Activated CD4-positive, alpha-beta T cell treated with anti-CD3 and anti-CD28 coated beads, Interleukin-10, Interleukin-2, amounts not matched to agents 100 ng/mL and 50 ng/mL, durations not matched to agents 16 hours and 8 hours (primary cell): Measurements from ENCODE around the gene MRPS31.
A peak's percentile ranks its signal among the peaks of the same experiment; 100 is the strongest.
"Not testable (repeated sequence)": the region's sequence is repeated elsewhere in the genome, so short reads cannot be mapped to it uniquely, and the experiment has no call there.

Experiments
- DNase-seq: peaks from one replicate; pipeline ENCODE4 v3.0.0-alpha.2; 2020

The MRPS31 gene

DNA sequence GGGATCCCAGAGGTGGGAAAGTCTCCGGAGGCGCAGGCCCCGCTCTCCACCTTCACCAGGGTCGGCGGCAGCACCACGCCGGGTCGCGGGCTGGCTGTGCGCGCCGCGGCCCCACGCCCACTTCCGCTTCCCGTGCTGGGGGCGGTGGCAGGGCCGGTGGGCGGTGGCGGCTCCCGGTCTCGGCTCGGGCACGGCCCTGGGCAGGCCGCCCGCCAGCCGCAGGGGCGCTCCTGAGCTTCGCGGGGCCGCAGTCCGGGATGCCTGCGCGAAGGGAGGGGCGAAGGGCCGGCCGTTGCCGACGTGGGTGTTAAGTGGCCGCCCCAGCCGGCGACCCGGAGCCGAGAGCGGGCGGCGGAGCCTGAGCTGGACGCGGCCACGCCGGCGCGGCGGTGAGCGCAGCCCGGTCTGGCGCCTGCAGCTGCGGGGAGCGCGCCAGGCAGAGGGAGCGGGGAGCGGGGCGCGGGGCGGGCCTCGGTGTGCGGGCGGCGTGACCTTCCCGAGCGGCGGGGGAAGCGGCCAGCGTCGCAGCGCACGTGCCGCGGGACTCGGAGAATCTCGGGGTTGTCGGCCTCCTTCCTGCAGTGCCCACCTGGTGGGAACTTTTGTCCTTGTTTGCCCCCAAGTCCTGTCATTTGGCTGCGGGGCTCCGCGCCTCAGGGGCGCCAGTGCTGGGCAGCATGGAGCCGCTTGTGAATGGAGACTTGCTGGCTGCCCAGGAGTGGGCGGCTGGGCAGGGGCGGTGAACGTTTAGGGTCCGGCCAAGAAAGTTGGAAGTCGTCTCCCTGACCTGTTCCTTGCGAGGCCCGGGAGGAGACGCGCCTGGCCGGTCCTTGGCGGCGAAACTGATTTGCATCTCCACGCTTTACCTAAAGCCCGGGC, 18.5 kb upstream of the MRPS31 start, which contains the start of gene SLC25A15:
Gene SLC25A15, plus strand, starts transcription at position 337 of the 879 bp plus-strand sequence. CDS start 3,616 bp downstream, outside the sequence.
- peak; percentile 85 for DNase-seq

GRCh38 chr13:40788540-40789274, 17.7 kb upstream of the MRPS31 start:
- not testable (repeated sequence) for DNase-seq

DNA sequence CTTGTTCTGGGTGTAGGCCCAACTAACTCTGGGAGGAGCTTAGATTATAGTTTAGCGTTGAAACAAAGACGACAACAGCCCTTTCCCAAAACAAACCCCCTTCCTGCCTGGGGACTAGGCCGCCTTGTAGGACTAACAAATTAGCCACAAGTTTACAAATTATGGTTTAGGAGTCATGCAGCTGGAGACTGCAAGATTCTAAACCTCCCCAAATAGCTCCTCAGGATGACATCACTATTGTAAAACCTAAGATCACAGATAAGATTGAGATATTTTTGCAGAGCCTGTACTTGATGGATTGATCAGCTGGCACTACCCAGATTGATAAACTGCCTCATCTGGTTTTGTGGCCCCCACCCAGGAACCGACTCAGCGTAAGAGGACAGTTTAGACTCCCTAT, 16.1 kb upstream of the MRPS31 start:
- peak; percentile 44 for DNase-seq

DNA sequence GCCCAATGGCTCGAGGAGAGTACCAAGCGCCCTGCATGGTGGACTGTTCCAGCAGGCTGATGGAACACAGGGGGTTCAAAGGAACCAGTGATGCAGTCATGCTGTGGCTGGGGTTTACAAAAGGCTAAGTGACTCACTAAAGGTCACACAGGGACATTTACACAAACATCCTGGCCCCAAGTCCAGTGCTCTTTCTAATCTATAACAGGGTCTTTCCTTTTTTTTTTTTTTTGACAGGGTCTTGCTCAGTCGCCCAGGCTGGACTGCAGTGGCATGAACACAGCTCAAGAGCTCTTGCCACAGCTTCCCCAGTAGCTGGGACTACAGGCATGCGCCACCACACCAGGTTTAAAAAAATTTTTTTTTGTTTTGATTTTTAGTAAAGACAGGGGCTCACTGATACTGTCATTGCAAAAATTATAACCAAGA, 15.6 kb upstream of the MRPS31 start:
- DNase-seq: no peak

DNA sequence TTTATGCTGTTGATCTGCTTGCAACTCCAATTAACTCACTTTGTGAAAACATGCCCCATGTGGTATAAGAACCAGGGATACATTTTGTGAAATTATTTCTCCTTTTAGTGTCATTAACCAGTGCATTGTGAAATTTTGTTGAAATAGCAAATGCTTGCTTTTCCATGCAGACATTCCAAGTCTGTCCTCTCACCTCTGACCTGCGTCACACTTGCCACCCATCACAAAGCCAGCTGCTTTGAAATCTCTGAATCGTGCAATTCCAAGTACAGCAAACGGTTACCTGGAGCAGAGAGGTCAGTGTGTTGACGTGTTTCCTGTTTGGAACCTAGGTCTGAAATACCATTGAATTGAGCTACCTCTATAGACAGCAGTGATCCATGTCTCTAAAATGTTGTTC, 13.6 kb upstream of the MRPS31 start:
- DNase-seq: no peak

GRCh38 chr13:40782971-40783370, 12.0 kb upstream of the MRPS31 start:
- not testable (repeated sequence) for DNase-seq

DNA sequence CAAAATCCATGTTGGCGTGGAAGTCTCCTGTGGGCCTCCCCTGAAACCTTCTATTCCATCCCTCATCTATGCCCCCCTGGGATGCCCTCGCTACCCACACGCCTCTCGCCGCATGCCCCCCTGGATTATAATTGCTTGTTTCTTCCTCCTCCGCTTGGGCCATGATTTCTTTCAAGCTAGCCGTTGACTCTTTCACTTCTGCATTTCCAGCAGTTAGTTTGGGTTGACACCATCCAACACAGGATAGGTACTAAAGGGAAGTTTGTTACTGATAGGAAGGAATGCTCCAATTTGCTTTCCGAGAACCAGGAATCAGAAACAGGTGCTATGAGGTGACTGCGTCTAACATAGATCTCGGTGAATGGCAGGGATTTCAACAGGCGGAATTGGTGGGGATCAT, 10.7 kb upstream of the MRPS31 start:
- DNase-seq: no peak

- DNase-seq: no peak
These were observed 9.9 kb upstream of the MRPS31 start for GRCh38 chr13:40780822-40781401.

DNA sequence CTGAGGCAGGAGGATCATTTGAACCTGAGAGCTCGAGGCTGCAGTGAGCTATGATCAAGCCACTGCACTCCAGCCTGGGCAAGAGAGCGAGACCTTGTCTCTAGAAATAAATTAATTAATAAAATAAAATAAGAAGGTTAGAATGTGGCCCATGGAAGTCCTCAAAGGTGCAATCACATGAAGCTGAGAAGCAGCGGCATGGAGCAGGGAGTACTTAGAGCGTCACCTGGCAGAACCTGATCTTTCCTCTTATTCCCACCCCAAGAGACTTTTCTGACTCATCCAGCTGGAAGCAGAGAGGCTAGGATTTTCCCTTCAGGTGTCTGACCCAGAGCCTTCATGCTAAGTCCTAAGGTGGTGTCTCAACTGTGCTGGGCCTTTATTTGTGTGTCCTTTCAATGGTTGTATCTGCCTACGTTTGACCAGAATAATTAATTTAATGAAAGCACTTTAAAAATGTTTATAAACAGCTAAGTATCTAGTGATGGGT, 8.9 kb upstream of the MRPS31 start:
- DNase-seq: no peak

DNA sequence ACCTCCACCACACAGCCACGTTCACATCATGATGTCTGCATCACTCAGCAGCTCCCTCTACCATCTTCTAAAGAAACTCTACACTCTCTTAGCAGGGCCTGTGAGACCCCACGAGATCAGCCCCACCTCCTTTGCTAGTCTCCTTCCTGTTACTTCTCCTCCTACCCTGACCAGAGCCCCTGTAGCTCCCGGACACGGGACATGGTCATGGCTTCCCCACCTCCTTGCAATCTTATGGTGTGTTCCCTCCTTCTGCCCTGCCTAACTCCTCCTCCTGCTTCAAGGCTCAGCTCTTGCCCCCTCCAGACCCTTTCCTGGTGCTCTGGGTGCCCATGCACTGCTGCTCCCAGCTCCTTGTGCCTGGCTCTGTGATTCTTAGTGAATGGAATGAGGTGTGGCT, 8.1 kb upstream of the MRPS31 start:
- DNase-seq: no peak

GRCh38 chr13:40777809-40778175, 6.8 kb upstream of the MRPS31 start:
- DNase-seq: no peak

- DNase-seq: peak; percentile 72
These were observed 6.3 kb upstream of the MRPS31 start for GRCh38 chr13:40777166-40777808.

DNA sequence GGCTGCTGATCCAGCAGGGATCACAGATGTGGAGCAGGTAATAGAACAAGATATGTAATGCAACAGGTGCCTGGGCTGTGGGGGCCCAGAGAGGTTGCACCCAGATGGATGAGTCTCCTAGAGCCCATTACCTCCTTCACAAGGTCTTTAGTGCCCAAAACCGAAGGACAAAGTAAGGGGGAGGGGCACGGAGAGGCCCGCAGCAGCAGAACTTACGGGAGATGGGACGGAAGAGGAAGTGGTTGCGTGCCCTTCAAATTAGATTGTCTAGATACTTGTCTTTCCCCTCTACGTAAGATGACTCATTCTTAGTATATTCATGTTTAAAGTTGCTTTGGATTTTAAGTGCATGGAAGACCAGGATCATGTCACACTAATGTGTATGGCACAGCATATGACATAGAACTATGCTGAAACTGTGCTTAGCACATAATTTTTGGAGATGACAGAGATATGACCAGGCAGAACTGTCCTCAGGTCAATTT, 5.7 kb upstream of the MRPS31 start:
- peak; percentile 88 for DNase-seq

GRCh38 chr13:40776232-40776631, 5.2 kb upstream of the MRPS31 start:
- DNase-seq: peak; percentile 32

DNA sequence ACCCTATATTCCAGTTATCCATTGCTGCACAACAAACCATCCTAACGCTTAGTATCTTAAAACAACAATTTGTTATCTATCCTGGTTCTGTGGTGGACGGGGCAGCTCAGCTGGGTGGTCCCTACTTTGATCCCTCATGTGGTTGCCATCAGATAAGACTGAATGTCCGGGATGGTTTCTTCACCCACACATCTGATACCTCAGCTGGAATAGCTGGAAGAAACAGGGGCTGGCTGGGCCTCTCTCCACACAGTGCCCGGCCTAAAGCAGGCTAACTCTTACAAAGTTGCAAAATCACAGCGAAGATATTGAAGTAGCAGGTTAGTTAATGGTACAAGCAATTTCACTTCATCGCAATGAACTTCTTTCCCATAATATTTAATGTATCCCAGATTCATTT, 3.7 kb upstream of the MRPS31 start:
- no peak for DNase-seq

DNA sequence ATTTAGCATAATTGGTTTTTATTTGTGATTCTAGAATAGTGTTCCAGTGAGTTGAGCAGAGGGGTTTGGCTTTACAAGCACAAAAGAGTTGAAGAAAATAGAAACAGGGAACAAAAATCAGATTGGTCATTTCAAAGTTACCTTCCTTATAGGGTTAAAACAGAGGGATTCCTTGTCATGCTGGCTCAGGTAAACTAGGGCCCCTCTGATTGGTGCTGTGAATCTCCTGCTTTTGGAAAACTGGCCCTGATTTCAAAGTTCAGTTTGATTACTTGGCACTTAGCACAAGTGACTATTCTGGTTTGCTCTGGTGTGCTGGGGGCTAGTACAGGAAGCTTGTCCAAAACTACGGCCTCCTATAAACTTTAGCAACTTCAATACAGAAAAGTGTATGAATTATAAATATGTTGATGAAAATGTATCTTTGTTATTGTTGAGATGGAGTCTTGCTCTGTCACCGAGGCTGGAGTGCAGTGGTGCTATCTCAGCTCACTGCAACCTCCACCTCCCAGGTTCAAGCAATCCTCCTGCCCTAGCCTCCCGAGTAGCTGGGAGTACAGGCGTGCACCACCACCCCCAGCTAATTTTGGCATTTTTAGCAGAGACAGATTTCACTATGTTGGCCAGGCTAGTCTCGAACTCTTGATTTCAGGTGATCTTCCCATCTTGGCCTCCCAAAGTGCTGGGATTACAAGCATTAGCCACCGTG, 1.9 kb upstream of the MRPS31 start:
- no peak for DNase-seq

DNA sequence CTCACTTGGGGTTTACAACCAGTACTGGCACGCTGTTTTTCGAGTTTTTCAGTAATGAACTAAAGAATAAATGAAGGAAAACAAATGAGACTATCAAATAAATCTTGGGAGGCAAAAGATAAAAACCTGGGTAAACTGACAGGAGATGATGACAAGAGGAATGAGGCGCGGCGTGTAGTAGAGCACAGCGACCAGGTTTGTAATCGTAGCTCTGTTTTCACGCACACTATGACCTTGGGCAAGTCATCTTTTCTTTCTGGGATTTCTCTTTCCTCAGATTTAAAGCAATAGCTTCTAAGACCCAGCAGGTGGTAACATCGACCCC, 419 bp downstream of the MRPS31 start:
- no peak for DNase-seq

DNA sequence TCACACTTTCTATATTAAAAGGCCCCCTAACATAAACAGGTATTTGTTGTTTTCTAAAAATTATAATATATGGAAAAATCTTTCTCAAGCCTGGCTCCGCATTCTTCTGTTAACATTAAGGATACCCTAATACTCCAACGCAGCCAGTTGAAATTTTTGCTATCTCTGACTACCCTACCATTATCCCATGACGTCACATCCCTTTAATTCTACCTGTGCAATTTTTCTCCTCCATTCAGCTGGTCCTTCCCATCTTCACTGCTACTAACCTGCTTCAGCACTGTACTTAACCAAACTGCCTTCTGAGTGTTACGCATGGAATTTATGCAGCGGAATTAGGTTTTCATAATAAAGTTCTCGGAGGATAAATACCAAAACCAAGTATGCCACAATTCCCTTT, 1.0 kb downstream of the MRPS31 start:
- DNase-seq: no peak

GRCh38 chr13:40765602-40766001, 5.4 kb downstream of the MRPS31 start:
- DNase-seq: no peak

DNA sequence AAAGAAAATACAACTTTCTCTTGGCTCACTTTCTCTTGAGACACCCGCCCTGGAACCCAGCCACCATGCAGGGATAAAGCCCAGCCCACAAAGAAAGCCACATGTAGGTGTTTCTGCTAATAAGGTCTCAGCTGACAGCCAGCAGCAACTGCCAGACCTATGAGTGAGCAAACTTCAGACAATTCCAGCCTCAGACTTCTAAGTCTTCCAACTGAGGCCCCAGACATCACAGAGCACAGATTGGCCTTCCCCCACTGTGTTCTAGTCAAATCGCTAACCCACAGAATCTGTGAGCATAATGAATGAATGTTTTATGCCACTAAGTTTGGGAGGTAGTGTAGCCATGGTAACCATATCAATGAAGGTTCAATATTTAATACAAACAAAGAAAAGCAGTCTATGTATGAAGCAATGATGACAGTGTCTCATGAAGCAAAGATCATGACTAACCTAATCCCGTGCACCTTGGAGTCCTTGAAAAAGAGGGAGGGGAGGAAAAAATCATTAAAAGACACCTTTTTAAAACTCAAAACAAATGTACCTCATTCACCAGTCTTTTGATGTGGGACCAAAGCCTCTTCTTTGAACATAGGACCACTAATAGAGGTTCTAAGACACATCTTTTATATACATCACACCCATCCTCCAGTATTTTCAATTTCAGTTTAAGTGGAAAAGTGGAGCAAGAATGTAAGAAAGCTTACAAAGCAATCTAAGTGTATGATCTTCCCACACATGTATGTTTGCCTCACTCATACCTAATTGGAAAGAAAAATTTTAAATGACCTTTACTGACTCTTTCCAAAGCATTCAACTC, 6.2 kb downstream of the MRPS31 start:
- DNase-seq: peak; percentile 67

- no peak for DNase-seq
These were observed 8.1 kb downstream of the MRPS31 start for GRCh38 chr13:40762849-40763248.
